Endothelial cell of umbilical vein (primary cell): ENCODE measurements around the gene GAL3ST1. TPM values are rescaled to one million over a fixed set of nuclear protein-coding genes. Genes with fewer than 3 reads are reported as not detected.

ENCODE experiments used
- BruUV-seq: library from RNA; stranded (reverse); fragments of 400-500 nt; replicated peaks from 2 replicates; lab custom pipeline; 2021; lab: Mats Ljungman, UMichigan
- CTCF ChIA-PET: fragments of 300-600, 350-600 bp; sonication (Branson Sonifier 250); formaldehyde crosslinking; loops from one replicate; lab custom pipeline; 2021; ENCODE audit warnings: antibody characterized with exemption, inconsistent platforms; lab: Charles Lee
- POLR2A ChIA-PET: fragments of 300-600, 350-600 bp; sonication (Branson Sonifier 250); formaldehyde crosslinking; loops from one replicate; lab custom pipeline; 2021; ENCODE audit warnings: antibody characterized with exemption, inconsistent platforms; lab: Charles Lee
- DNase-seq: peaks from one replicate; pipeline ENCODE4 v3.0.0-alpha.2; 2011; ENCODE audit warnings: low read depth, low spot score
- FAIRE-seq: peaks from 2 replicates; lab custom pipeline; 2011; peaks lifted over from hg19 to GRCh38; lab: Jason Lieb, UNC
- H2AFZ ChIP-seq: 2 replicates; pipeline ENCODE4 v1.6.0; 2012; ENCODE audit warnings: low read depth, low read length, control low read depth, inconsistent platforms
- H3K27ac ChIP-seq: 2 replicates; pipeline ENCODE4 v1.5.1; 2011; ENCODE audit warnings: low read depth, mild to moderate bottlenecking, control low read depth, low read length, moderate library complexity; ENCODE audit not compliant: insufficient read depth
- H3K27me3 ChIP-seq, 2 experiments: 2 replicates each; pipeline versions ENCODE4 v1.6.0 to v1.6.1; 2011; ENCODE audit warnings: low read length in 2 of 2, mixed read lengths in 1 of 2; ENCODE audit not compliant: control insufficient read depth in 2 of 2, insufficient read depth in 2 of 2
- H3K36me3 ChIP-seq, 2 experiments: 2 replicates in 1 of 2; 3 replicates in 1 of 2; pipeline ENCODE4 v1.5.1; 2011; ENCODE audit warnings: low read length in 2 of 2, mild to moderate bottlenecking in 1 of 2, moderate library complexity in 1 of 2; ENCODE audit not compliant: control insufficient read depth in 2 of 2, insufficient read depth in 2 of 2; ENCODE audit errors: extremely low read depth in 1 of 2
- H3K4me1 ChIP-seq: 3 replicates; pipeline ENCODE4 v1.5.1; 2011; ENCODE audit warnings: mild to moderate bottlenecking, low read length; ENCODE audit not compliant: control insufficient read depth, insufficient read depth; ENCODE audit errors: extremely low read depth
- H3K4me2 ChIP-seq: 2 replicates; pipeline ENCODE4 v1.6.1; 2011; ENCODE audit warnings: low read length, control low read depth, mixed read lengths; ENCODE audit not compliant: insufficient read depth
- H3K4me3 ChIP-seq, 3 experiments: fragments of 200-600 bp in 1 of 3; sonication (generic), shearing (Covaris generic) in 1 of 3; replicated peaks in 1 of 3; 2 replicates each; pipeline ENCODE4 v1.5.1; 2011 to 2016; ENCODE audit warnings: control low read depth in 3 of 3, low read length in 3 of 3, mild to moderate bottlenecking in 2 of 3, inconsistent platforms in 1 of 3, low read depth in 1 of 3, moderate library complexity in 1 of 3; ENCODE audit not compliant: insufficient read depth in 1 of 3
- H3K79me2 ChIP-seq: 2 replicates; pipeline ENCODE4 v1.6.0; 2012; ENCODE audit warnings: low read length, inconsistent platforms; ENCODE audit not compliant: control insufficient read depth, insufficient read depth
- H3K9ac ChIP-seq: replicated peaks from 2 replicates; pipeline ENCODE3; 2011; ENCODE audit warnings: low read length, control low read depth; ENCODE audit not compliant: insufficient read depth; ENCODE audit errors: extremely low read depth
- H3K9me1 ChIP-seq: replicated peaks from 3 replicates; pipeline ENCODE4 v1.6.0; 2011; ENCODE audit warnings: mild to moderate bottlenecking, low read length; ENCODE audit not compliant: control insufficient read depth, insufficient read depth; ENCODE audit errors: extremely low read depth
- H3K9me3 ChIP-seq: replicated peaks from 2 replicates; pipeline ENCODE4 v1.5.1; 2012; ENCODE audit warnings: low read length, inconsistent platforms; ENCODE audit not compliant: control insufficient read depth, insufficient read depth
- H4K20me1 ChIP-seq: replicated peaks from 2 replicates; pipeline ENCODE3; 2011; ENCODE audit warnings: mild to moderate bottlenecking, low read length; ENCODE audit not compliant: control insufficient read depth, insufficient read depth; ENCODE audit errors: extremely low read depth
- CTCF ChIP-seq, 2 donors: IDR thresholded peaks; 1 replicate in 1 of 2; 2 replicates in 1 of 2; pipeline ENCODE4 v1.5.1; 2011; ENCODE audit warnings: low read length in 2 of 2, mild to moderate bottlenecking in 2 of 2, moderate library complexity in 2 of 2, control low read depth in 1 of 2, inconsistent platforms in 1 of 2, low read depth in 1 of 2; ENCODE audit not compliant: insufficient read depth in 1 of 2; ENCODE audit errors: extremely low read depth in 1 of 2
- EZH2 ChIP-seq: IDR thresholded peaks from 2 replicates; pipeline ENCODE4 v1.6.1; 2012; ENCODE audit warnings: borderline replicate concordance, low read depth, mild to moderate bottlenecking, moderate library complexity, low read length, inconsistent platforms; ENCODE audit not compliant: severe bottlenecking
- FOS ChIP-seq: IDR thresholded peaks from 2 replicates; pipeline ENCODE4 v1.6.1; 2011; ENCODE audit warnings: mild to moderate bottlenecking, low read length, moderate library complexity, borderline replicate concordance; ENCODE audit not compliant: insufficient read depth
- GATA2 ChIP-seq: IDR thresholded peaks from 2 replicates; pipeline ENCODE4 v1.7.0; 2011; ENCODE audit warnings: low read depth, mild to moderate bottlenecking, moderate library complexity, mixed read lengths, low read length; ENCODE audit not compliant: insufficient read length, insufficient read depth
- JUN ChIP-seq: IDR thresholded peaks from 2 replicates; pipeline ENCODE4 v1.6.1; 2011; ENCODE audit warnings: borderline replicate concordance, low read depth; ENCODE audit not compliant: insufficient read length, insufficient read depth
- MAX ChIP-seq: IDR thresholded peaks from 2 replicates; pipeline ENCODE4 v1.6.1; 2011; ENCODE audit not compliant: insufficient read depth, insufficient read length
- MYC ChIP-seq: IDR thresholded peaks from one replicate; pipeline ENCODE4 v1.6.1; 2011; ENCODE audit warnings: mild to moderate bottlenecking, low read depth, low read length
- POLR2A ChIP-seq: IDR thresholded peaks from 2 replicates; pipeline ENCODE4 v1.6.1; 2012; ENCODE audit warnings: low read depth, mild to moderate bottlenecking, control low read depth, low read length
- POLR2AphosphoS5 ChIP-seq: IDR thresholded peaks from 2 replicates; pipeline ENCODE4 v1.6.1; 2012; ENCODE audit warnings: low read depth, mild to moderate bottlenecking, control low read depth, low read length, moderate library complexity; ENCODE audit not compliant: insufficient read depth
- dilution Hi-C: fragments of 300-500 bp; cut with MboI; formaldehyde crosslinking; loops from one replicate; pipeline ENCODE4 v1.15.0; 2019; ENCODE audit warnings: low sequenced_read_pairs; ENCODE audit not compliant: extremely low pct_ligation_motif_present
- intact Hi-C: fragments of 100-400 bp; cut with micrococcal nuclease; formaldehyde crosslinking; loops from one replicate; pipeline ENCODE4 v1.10.0; 2022
- polyA plus RNA-seq, 4 experiments: library from polyadenylated mRNA; depleted of rRNA in 3 of 4; stranded (reverse) in 3 of 4; unstranded in 1 of 4; fragments of >200 nt; gene quantifications; 2 replicates each; pipeline versions ENCODE4 v1.2.1 to v1.2.3, GENCODE V29; 2011 to 2012; ENCODE audit warnings: missing spikeins in 1 of 4
- total RNA-seq: library from RNA; stranded (reverse); gene quantifications from 2 replicates; pipeline ENCODE4 v1.2.3, GENCODE V29; 2021

The GAL3ST1 gene
- total and polyA plus RNA-seq, 2 donors (not counting 3 experiments of a cell fraction or from before 2014, with no cell fraction given), result not detected

- no peak overlapping the region for H3K9ac ChIP-seq
- no peaks in the 10 kb centered on the region for H4K20me1 ChIP-seq
- ChIA-PET POLR2A (interaction anchor here (0.7 kb wide), 1 partner anchor 154 kb away, joined by 4 read pairs; no protein-coding TSS in a partner anchor), CTCF (interaction anchor here (0.8 kb wide), 1 partner anchor 27 kb away, joined by 4 read pairs; no protein-coding TSS in a partner anchor)
- TF ChIP-seq CTCF (IDR thresholded peaks at IDR 0.05; ENCODE audit: extremely low read depth in 1 of 2, insufficient read depth in 1 of 2, low read depth in 1 of 2, low read length in 2 of 2), result no peak
- TF ChIP-seq MYC, result no peak
- no peak for TF ChIP-seq GATA2
- no peak for TF ChIP-seq POLR2A
- TF ChIP-seq MAX, result no peak
- no peak for TF ChIP-seq POLR2AphosphoS5
- no peak for TF ChIP-seq EZH2
- TF ChIP-seq FOS, result no peak
- TF ChIP-seq JUN, result no peak
- DNase-seq (no peak), FAIRE-seq (no peak)
- dilution Hi-C loops (no loop called here), intact Hi-C loops (no loop called here)
- H3K79me2 ChIP-seq, result no peaks in the 10 kb centered on the region
- H3K4me2 ChIP-seq, result no peak overlapping the region
- no peaks in the 10 kb centered on the region for H3K4me1 ChIP-seq
- H3K4me3 ChIP-seq, result no peak overlapping the region
- H3K27ac ChIP-seq, result no peak overlapping the region
- no peaks in the 10 kb centered on the region for H3K36me3 ChIP-seq
- peaks cover 0 to 4% of the 10 kb centered on the region in 2 experiments for H3K27me3 ChIP-seq
- BruUV-seq, result no TSS peak
- no peaks in the 10 kb centered on the region for H3K9me1 ChIP-seq
- H3K9me3 ChIP-seq, result no peaks in the 10 kb centered on the region
- no peak overlapping the region for H2AFZ ChIP-seq
Measured at GRCh38 chr22:30511109-30511508, 63.4 kb downstream of the GAL3ST1 start.
